Activated gamma-delta T cell treated with anti-CD3 and anti-CD28 coated beads, Interleukin-2, amount 50 U/mL, for 16 hours (primary cell): Measurements from ENCODE around the gene FKBP9.

Experiments used
- DNase-seq: peaks from one replicate; pipeline ENCODE4 v3.0.0-alpha.2; 2020; ENCODE audit warnings: low read depth

FKBP9 gene

GRCh38 chr7:33009734-33010133, 52.5 kb downstream of the FKBP9 start:
- no peak for DNase-seq

GRCh38 chr7:33012364-33012763, 55.1 kb downstream of the FKBP9 start:
- DNase-seq = no peak

- DNase-seq = no peak
Observed at GRCh38 chr7:33024189-33024757, 67.0 kb downstream of the FKBP9 start.

- no peak for DNase-seq
Observed at GRCh38 chr7:33035776-33036175, 78.5 kb downstream of the FKBP9 start.

- DNase-seq = no peak
Observed at GRCh38 chr7:33038639-33039038, 81.4 kb downstream of the FKBP9 start.

GRCh38 chr7:33039257-33039902, 82.1 kb downstream of the FKBP9 start:
- no peak for DNase-seq

GRCh38 chr7:33039903-33040292, 82.7 kb downstream of the FKBP9 start:
- no peak for DNase-seq

GRCh38 chr7:33040803-33041516, 83.7 kb downstream of the FKBP9 start:
- DNase-seq = peak; percentile 23

- DNase-seq = no peak
Observed at GRCh38 chr7:33041631-33042428, 84.6 kb downstream of the FKBP9 start.

GRCh38 chr7:33043501-33044400, 86.5 kb downstream of the FKBP9 start:
- DNase-seq = no peak

- no peak for DNase-seq
Observed at GRCh38 chr7:33044401-33044718, 87.1 kb downstream of the FKBP9 start.

- no peak for DNase-seq
Observed at GRCh38 chr7:33044986-33045385, 87.7 kb downstream of the FKBP9 start.

- DNase-seq = no peak
Observed at GRCh38 chr7:33048257-33048656, 91.0 kb downstream of the FKBP9 start.

GRCh38 chr7:33048704-33049103, 91.5 kb downstream of the FKBP9 start:
- DNase-seq = no peak

- no peak for DNase-seq
Observed at GRCh38 chr7:33050535-33051318, 93.5 kb downstream of the FKBP9 start.

- no peak for DNase-seq
Observed at GRCh38 chr7:33053721-33054120, 96.5 kb downstream of the FKBP9 start.

- no peak for DNase-seq
Observed at GRCh38 chr7:33054261-33054964, 97.2 kb downstream of the FKBP9 start.

GRCh38 chr7:33055158-33055557, 97.9 kb downstream of the FKBP9 start:
- no peak for DNase-seq
